Amygdala (tissue), 56 donors: ENCODE data around the gene INTS3.
A peak's percentile ranks its signal among the peaks of the same experiment; 100 is the strongest.
"Not testable (repeated sequence)": the region's sequence is repeated elsewhere in the genome, so short reads cannot be mapped to it uniquely, and the experiment has no call there.

ENCODE experiments used
- DNase-seq, 56 donors: peaks; one replicate each; lab custom pipeline; 2025; lab: John Stamatoyannopoulos, UW

The INTS3 gene

GRCh38 chr1:153699768-153700167 lies 28.1 kb upstream of the INTS3 start:
- DNase-seq = no peak

- DNase-seq = no peak
These were observed 22.4 kb upstream of the INTS3 start for GRCh38 chr1:153705484-153705883.

- no peak for DNase-seq
These were observed 16.8 kb upstream of the INTS3 start for GRCh38 chr1:153711026-153711425.

- not testable (repeated sequence) for DNase-seq
These were observed 11.6 kb upstream of the INTS3 start for GRCh38 chr1:153716211-153716610.

GRCh38 chr1:153717330-153717729 lies 10.5 kb upstream of the INTS3 start:
- no peak for DNase-seq

- DNase-seq = no peak
These were observed 4.2 kb upstream of the INTS3 start for GRCh38 chr1:153723687-153724086.

GRCh38 chr1:153724634-153725033 lies 3.2 kb upstream of the INTS3 start:
- not testable (repeated sequence) for DNase-seq

- DNase-seq = peak in 30 of 56 donors; percentile 3 to 53 (median 28)
These were observed 636 bp downstream of the INTS3 start for GRCh38 chr1:153728305-153729066.

GRCh38 chr1:153730468-153730988 lies 2.7 kb downstream of the INTS3 start:
- DNase-seq = no peak

- no peak for DNase-seq
These were observed 6.1 kb downstream of the INTS3 start for GRCh38 chr1:153733970-153734369.

- no peak for DNase-seq
These were observed 6.7 kb downstream of the INTS3 start for GRCh38 chr1:153734396-153735089.

- no peak for DNase-seq
These were observed 7.2 kb downstream of the INTS3 start for GRCh38 chr1:153735090-153735420.

- no peak for DNase-seq
These were observed 14.1 kb downstream of the INTS3 start for GRCh38 chr1:153741986-153742385.

- no peak for DNase-seq
These were observed 14.7 kb downstream of the INTS3 start for GRCh38 chr1:153742411-153743142.

- DNase-seq = no peak
These were observed 17.6 kb downstream of the INTS3 start for GRCh38 chr1:153745417-153745816.

- DNase-seq = no peak
These were observed 18.3 kb downstream of the INTS3 start for GRCh38 chr1:153746174-153746573.

GRCh38 chr1:153748903-153749302 lies 21.1 kb downstream of the INTS3 start:
- DNase-seq = no peak

- peak in 49 of 56 donors; percentile 11 to 87 (median 49) for DNase-seq
These were observed 21.7 kb downstream of the INTS3 start for GRCh38 chr1:153749408-153750005.

GRCh38 chr1:153750026-153750995 lies 22.5 kb downstream of the INTS3 start:
- DNase-seq = no peak

- no peak for DNase-seq
These were observed 24.2 kb downstream of the INTS3 start for GRCh38 chr1:153752072-153752471.
